K562 (cell line): Measurements from ENCODE around the gene SSH3. TPM values are rescaled to one million over a fixed set of nuclear protein-coding genes. Genes with fewer than 3 reads are reported as not detected.

Experiments
- ATAC-seq: fragments of 200-7000 bp; cut with Tn5 transposase; 3 replicates; pipeline ENCODE4 v1.9.1; 2020; ENCODE audit warnings: moderate library complexity
- BruUV-seq: library from RNA; stranded (reverse); fragments of 400-500 nt; replicated peaks from 2 replicates; lab custom pipeline; 2021; lab: Mats Ljungman, UMichigan
- CTCF ChIA-PET: fragments of 300-600 bp; formaldehyde crosslinking; extraction: SDS; loops from one replicate; lab custom pipeline; 2021; ENCODE audit warnings: low intra/inter-chr PET ratio; lab: Yijun Ruan, JAX
- POLR2A ChIA-PET: fragments of 300-600, 350-650 bp; sonication (Branson Sonifier 250); formaldehyde crosslinking; extraction: SDS; loops from one replicate; lab custom pipeline; 2021; ENCODE audit warnings: antibody characterized with exemption, inconsistent platforms; lab: Yijun Ruan, JAX
- DNase-seq, 4 experiments: peaks; one replicate each; pipeline versions ENCODE4 v3.0.0 to v3.0.0-alpha.2; 2011 to 2018; ENCODE audit warnings: low spot score in 3 of 4, mixed read lengths in 3 of 4; ENCODE audit errors: extremely low read depth in 1 of 4
- FAIRE-seq: peaks from 2 replicates; lab custom pipeline; 2011; peaks lifted over from hg19 to GRCh38; lab: Jason Lieb, UNC
- H2AFZ ChIP-seq: 2 replicates; pipeline ENCODE4 v1.6.0; 2011; ENCODE audit warnings: low read depth, low read length, control low read depth, inconsistent platforms
- H3K27ac ChIP-seq: fragments of 200-600 bp; 3 replicates; pipeline ENCODE4 v1.8.0; 2011; ENCODE audit warnings: low read depth, mild to moderate bottlenecking, control low read depth, inconsistent platforms, low read length, moderate library complexity, mixed read lengths; ENCODE audit errors: extremely low read depth
- H3K27me3 ChIP-seq, 2 experiments: fragments of 300-600 bp in 1 of 2; 2 replicates in 1 of 2; 3 replicates in 1 of 2; pipeline versions ENCODE4 v1.6.0 to v1.8.0; 2011; ENCODE audit warnings: inconsistent platforms in 2 of 2, low read length in 2 of 2, mild to moderate bottlenecking in 1 of 2, mixed read lengths in 1 of 2, moderate library complexity in 1 of 2; ENCODE audit not compliant: control insufficient read depth in 2 of 2, insufficient read depth in 2 of 2
- H3K36me3 ChIP-seq: fragments of 300-600 bp; 3 replicates; pipeline ENCODE4 v1.8.0; 2011; ENCODE audit warnings: mild to moderate bottlenecking, low read length, inconsistent platforms; ENCODE audit not compliant: control insufficient read depth, insufficient read depth
- H3K4me1 ChIP-seq, 2 experiments: fragments of 200-600 bp in 1 of 2; replicated peaks in 1 of 2; 2 replicates in 1 of 2; 3 replicates in 1 of 2; pipeline versions ENCODE4 v1.5.1 to v1.8.0; 2011; ENCODE audit warnings: inconsistent platforms in 2 of 2, low read length in 2 of 2, mild to moderate bottlenecking in 1 of 2, mixed read lengths in 1 of 2, moderate library complexity in 1 of 2; ENCODE audit not compliant: control insufficient read depth in 2 of 2, insufficient read depth in 2 of 2
- H3K4me2 ChIP-seq: 2 replicates; pipeline ENCODE4 v1.6.1; 2011; ENCODE audit warnings: low read length, control low read depth, inconsistent platforms, mixed read lengths; ENCODE audit not compliant: insufficient read depth
- H3K4me3 ChIP-seq: fragments of 200-600 bp; sonication (generic), shearing (Covaris generic); 2 replicates; pipeline ENCODE4 v1.5.1; 2016; ENCODE audit warnings: control low read depth, inconsistent platforms
- H3K79me2 ChIP-seq: fragments of 200-600 bp; 3 replicates; pipeline ENCODE4 v1.8.0; 2011; ENCODE audit warnings: low read length, inconsistent platforms; ENCODE audit not compliant: control insufficient read depth, insufficient read depth
- H3K9ac ChIP-seq, 2 experiments: 2 replicates each; pipeline versions ENCODE4 v1.6.0 to v1.6.1; 2011; ENCODE audit warnings: low read depth in 2 of 2, low read length in 2 of 2, control low read depth in 1 of 2, inconsistent platforms in 1 of 2, mild to moderate bottlenecking in 1 of 2, mixed read lengths in 1 of 2; ENCODE audit not compliant: insufficient read depth in 1 of 2
- H3K9me1 ChIP-seq: one replicate; pipeline ENCODE4 v1.6.0; 2011; ENCODE audit warnings: inconsistent platforms, mild to moderate bottlenecking, low read length, moderate library complexity; ENCODE audit not compliant: control insufficient read depth, insufficient read depth
- H3K9me3 ChIP-seq: replicated peaks from 2 replicates; pipeline ENCODE4 v1.5.1; 2011; ENCODE audit warnings: low read depth, low read length, inconsistent platforms; ENCODE audit not compliant: control insufficient read depth, insufficient read depth
- H4K20me1 ChIP-seq: replicated peaks from 2 replicates; pipeline ENCODE4 v1.6.1; 2011; ENCODE audit warnings: low read length, inconsistent platforms, mixed read lengths; ENCODE audit not compliant: control insufficient read depth, insufficient read depth
- WGBS: fragments of 100-300 bp; shearing (Covaris generic); methylation state at CpG from one replicate; pipeline ENCODE4 v1.1.6; 2016; ENCODE audit warnings: low coverage, mixed read lengths; ENCODE audit not compliant: insufficient coverage; ENCODE audit errors: missing lambda C conversion rate; 5-methylcytosine and 5-hydroxymethylcytosine counted together
- in situ Hi-C: fragments of 300-500 bp; cut with MboI; formaldehyde crosslinking; loops from 4 replicates; pipeline ENCODE4 v1.15.0; 2018; ENCODE audit warnings: inconsistent platforms, mixed read lengths
- intact Hi-C: fragments of 100-400 bp; cut with micrococcal nuclease; formaldehyde crosslinking; loops from 2 replicates; pipeline ENCODE4 v1.14.2; 2022
- polyA plus RNA-seq, 8 experiments: library from polyadenylated mRNA; depleted of rRNA in 4 of 8; stranded (reverse) in 5 of 8; unstranded in 3 of 8; fragments of >200 nt; fragmentation: Nextera tagmentation in 2 of 8; fragmentation: Illumina TruSeq in 1 of 8; extraction: Ambion mirVana in 2 of 8; extraction: Trizol in 1 of 8; gene quantifications; 2 replicates each; pipeline versions ENCODE4 v1.2.1 to v1.2.3, GENCODE V29; 2011 to 2014; ENCODE audit warnings: inconsistent platforms in 1 of 8, missing spikeins in 1 of 8
- total RNA-seq, 7 experiments: library from RNA; depleted of rRNA in 6 of 7; stranded (reverse); fragments of >200 nt in 6 of 7; fragmentation: Illumina TruSeq in 2 of 7; extraction: Trizol in 2 of 7; gene quantifications; 2 replicates each; pipeline versions ENCODE4 v1.2.1 to v1.2.3, GENCODE V29; 2011 to 2021; ENCODE audit warnings: low replicate concordance in 1 of 7
- TF ChIP-seq, protein P1 (sequence below): fragments of 450-650 bp; IDR thresholded peaks from 2 replicates; pipeline ENCODE4 v1.6.1; 2016; ENCODE audit warnings: antibody characterized with exemption
- TF ChIP-seq, protein P2 (sequence below): fragments of 450-650 bp; formaldehyde crosslinking; IDR thresholded peaks from 2 replicates; pipeline ENCODE4 v1.4.0; 2022; ENCODE audit warnings: missing genetic modification characterization
- TF ChIP-seq, protein P3 (sequence below): sonication (generic); formaldehyde crosslinking; IDR thresholded peaks from 2 replicates; pipeline ENCODE4 v1.5.0; 2020; ENCODE audit warnings: missing genetic modification reagents
- TF ChIP-seq, protein P4 (sequence below): sonication (generic); formaldehyde crosslinking; IDR thresholded peaks from 2 replicates; pipeline ENCODE4 v1.8.1; 2023; ENCODE audit warnings: missing genetic modification reagents, mild to moderate bottlenecking, borderline replicate concordance
- TF ChIP-seq, protein P5 (sequence below): IDR thresholded peaks from 3 replicates; pipeline ENCODE4 v1.6.1; 2011; ENCODE audit warnings: borderline replicate concordance, mild to moderate bottlenecking, moderate library complexity; ENCODE audit not compliant: insufficient read length; ENCODE audit errors: extremely low read depth

The SSH3 gene
- total and polyA plus RNA-seq, 9 of the 15 experiments (the other 6 are each of a cell fraction or from before 2014, with no cell fraction given): 0.07 to 1.0 (median 0.24) TPM; not detected in 3

DNA sequence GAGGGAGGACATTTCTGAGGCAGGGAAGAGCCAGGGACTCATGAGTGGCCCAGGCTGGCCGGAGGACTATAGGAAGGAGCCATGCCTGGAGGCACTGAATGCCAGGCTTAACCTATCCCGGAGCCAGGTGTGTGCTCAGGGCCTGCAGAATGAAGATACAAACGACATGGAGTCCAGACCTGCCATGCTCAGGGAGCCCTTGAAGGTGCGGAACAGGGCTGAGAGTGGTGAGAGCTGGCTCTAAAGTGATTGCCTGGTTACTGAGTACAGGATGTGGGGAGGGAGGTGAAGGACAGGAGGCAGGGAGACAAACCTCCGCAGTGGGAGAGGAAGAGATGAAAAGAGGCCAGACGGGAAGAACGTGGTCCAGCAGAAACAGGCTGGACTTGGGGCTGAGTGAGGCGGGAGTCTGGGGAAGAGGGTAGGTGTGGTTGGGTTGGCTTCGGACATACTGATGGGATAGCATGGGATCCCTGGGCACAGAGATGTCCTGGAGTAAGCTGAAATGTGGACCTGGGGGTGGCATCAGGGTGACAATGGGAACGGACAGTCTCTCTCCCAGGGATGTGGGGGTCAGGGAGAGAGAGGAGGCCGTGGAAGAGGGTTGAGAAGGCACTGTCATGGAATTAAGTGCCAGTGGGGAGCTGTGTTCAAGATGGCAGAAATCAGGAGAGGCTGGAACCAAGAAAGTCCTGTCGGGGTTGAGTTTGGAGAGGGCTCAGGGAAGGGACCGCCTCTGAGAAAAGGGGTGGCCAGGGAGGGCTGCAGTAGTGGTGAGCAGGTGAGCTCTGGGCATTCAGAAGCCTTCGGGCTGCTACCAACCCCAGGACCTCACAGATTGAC lies 15.8 kb upstream of the SSH3 start (continued):
- TF ChIP-seq, protein P1, sequence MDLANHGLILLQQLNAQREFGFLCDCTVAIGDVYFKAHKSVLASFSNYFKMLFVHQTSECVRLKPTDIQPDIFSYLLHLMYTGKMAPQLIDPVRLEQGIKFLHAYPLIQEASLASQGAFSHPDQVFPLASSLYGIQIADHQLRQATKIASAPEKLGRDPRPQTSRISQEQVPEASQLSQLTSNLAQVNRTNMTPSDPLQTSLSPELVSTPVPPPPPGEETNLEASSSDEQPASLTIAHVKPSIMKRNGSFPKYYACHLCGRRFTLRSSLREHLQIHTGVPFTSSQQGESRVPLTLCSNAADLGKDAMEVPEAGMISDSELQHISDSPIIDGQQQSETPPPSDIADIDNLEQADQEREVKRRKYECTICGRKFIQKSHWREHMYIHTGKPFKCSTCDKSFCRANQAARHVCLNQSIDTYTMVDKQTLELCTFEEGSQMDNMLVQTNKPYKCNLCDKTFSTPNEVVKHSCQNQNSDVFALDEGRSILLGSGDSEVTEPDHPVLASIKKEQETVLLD: 0 out of 2 replicates have a peak, but pooled peaks have one; percentile 5
- TF ChIP-seq, protein P2, sequence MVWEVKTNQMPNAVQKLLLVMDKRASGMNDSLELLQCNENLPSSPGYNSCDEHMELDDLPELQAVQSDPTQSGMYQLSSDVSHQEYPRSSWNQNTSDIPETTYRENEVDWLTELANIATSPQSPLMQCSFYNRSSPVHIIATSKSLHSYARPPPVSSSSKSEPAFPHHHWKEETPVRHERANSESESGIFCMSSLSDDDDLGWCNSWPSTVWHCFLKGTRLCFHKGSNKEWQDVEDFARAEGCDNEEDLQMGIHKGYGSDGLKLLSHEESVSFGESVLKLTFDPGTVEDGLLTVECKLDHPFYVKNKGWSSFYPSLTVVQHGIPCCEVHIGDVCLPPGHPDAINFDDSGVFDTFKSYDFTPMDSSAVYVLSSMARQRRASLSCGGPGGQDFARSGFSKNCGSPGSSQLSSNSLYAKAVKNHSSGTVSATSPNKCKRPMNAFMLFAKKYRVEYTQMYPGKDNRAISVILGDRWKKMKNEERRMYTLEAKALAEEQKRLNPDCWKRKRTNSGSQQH (CRISPR knock-in tag): peak; percentile 89
- TF ChIP-seq, all 486 proteins: peak for 14

DNA sequence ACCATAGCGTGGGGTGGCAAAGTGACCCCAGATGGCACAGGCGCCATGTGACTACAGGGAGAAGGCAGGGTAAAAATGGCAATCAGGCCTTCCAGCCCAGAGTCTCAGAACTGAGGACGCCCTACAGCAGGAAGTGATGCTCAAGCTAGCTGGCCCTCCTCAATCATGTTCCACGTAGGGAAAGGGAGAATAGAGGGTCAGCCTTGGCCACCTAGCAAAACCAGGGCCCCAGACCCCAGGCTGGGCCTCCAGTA lies 15.2 kb upstream of the SSH3 start:
- TSS peak; percentile 89 for BruUV-seq
- peak overlapping the region; percentile 86 to 95 for H3K9ac ChIP-seq
- no peak for ATAC-seq
- POLR2A ChIA-PET: interaction anchor here (0.7 to 3.4 kb wide), 4 partner anchors 9 to 120 kb away, joined by 3 to 29 read pairs (median 8); no protein-coding TSS in a partner anchor
- peak overlapping the region; percentile 87 for H2AFZ ChIP-seq
- peaks cover 15 to 57% of the 10 kb centered on the region in 2 experiments for H3K4me1 ChIP-seq
- H3K9me3 ChIP-seq: no peaks in the 10 kb centered on the region
- H3K4me2 ChIP-seq: peak overlapping the region; percentile 91
- 22% methylated on average over 4 of the region's 4 CpGs for whole genome bisulfite sequencing
- intact Hi-C loops (loop anchor here (1.0 to 2.0 kb wide), 3 partner anchors 11 to 29 kb away; partner anchors contain the start of gene GRK2), in situ Hi-C loops (no loop called here)
- CTCF ChIA-PET: interaction anchor here (0.6 kb wide), 2 partner anchors 21 to 69 kb away, joined by 3 to 5 read pairs; no protein-coding TSS in a partner anchor
- H3K27me3 ChIP-seq: no peaks in the 10 kb centered on the region
- H4K20me1 ChIP-seq: no peaks in the 10 kb centered on the region
- H3K36me3 ChIP-seq: peaks cover 76% of the 10 kb centered on the region; the same call in 2 of the 3 replicates
- no peaks in the 10 kb centered on the region for H3K9me1 ChIP-seq
- peak overlapping the region; percentile 93 for H3K27ac ChIP-seq
- peaks cover 15% of the 10 kb centered on the region for H3K79me2 ChIP-seq
- H3K4me3 ChIP-seq: peak overlapping the region; percentile 71
- no peak for DNase-seq
- no peak for FAIRE-seq
- TF ChIP-seq, protein P3, sequence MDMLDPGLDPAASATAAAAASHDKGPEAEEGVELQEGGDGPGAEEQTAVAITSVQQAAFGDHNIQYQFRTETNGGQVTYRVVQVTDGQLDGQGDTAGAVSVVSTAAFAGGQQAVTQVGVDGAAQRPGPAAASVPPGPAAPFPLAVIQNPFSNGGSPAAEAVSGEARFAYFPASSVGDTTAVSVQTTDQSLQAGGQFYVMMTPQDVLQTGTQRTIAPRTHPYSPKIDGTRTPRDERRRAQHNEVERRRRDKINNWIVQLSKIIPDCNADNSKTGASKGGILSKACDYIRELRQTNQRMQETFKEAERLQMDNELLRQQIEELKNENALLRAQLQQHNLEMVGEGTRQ (CRISPR knock-in tag): peak; percentile 42; the same call in 1 of the 2 replicates
- TF ChIP-seq, protein P4, sequence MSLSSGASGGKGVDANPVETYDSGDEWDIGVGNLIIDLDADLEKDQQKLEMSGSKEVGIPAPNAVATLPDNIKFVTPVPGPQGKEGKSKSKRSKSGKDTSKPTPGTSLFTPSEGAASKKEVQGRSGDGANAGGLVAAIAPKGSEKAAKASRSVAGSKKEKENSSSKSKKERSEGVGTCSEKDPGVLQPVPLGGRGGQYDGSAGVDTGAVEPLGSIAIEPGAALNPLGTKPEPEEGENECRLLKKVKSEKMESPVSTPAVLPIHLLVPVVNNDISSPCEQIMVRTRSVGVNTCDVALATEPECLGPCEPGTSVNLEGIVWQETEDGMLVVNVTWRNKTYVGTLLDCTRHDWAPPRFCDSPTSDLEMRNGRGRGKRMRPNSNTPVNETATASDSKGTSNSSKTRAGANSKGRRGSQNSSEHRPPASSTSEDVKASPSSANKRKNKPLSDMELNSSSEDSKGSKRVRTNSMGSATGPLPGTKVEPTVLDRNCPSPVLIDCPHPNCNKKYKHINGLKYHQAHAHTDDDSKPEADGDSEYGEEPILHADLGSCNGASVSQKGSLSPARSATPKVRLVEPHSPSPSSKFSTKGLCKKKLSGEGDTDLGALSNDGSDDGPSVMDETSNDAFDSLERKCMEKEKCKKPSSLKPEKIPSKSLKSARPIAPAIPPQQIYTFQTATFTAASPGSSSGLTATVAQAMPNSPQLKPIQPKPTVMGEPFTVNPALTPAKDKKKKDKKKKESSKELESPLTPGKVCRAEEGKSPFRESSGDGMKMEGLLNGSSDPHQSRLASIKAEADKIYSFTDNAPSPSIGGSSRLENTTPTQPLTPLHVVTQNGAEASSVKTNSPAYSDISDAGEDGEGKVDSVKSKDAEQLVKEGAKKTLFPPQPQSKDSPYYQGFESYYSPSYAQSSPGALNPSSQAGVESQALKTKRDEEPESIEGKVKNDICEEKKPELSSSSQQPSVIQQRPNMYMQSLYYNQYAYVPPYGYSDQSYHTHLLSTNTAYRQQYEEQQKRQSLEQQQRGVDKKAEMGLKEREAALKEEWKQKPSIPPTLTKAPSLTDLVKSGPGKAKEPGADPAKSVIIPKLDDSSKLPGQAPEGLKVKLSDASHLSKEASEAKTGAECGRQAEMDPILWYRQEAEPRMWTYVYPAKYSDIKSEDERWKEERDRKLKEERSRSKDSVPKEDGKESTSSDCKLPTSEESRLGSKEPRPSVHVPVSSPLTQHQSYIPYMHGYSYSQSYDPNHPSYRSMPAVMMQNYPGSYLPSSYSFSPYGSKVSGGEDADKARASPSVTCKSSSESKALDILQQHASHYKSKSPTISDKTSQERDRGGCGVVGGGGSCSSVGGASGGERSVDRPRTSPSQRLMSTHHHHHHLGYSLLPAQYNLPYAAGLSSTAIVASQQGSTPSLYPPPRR (CRISPR knock-in tag): no peak
- TF ChIP-seq, protein P5, sequence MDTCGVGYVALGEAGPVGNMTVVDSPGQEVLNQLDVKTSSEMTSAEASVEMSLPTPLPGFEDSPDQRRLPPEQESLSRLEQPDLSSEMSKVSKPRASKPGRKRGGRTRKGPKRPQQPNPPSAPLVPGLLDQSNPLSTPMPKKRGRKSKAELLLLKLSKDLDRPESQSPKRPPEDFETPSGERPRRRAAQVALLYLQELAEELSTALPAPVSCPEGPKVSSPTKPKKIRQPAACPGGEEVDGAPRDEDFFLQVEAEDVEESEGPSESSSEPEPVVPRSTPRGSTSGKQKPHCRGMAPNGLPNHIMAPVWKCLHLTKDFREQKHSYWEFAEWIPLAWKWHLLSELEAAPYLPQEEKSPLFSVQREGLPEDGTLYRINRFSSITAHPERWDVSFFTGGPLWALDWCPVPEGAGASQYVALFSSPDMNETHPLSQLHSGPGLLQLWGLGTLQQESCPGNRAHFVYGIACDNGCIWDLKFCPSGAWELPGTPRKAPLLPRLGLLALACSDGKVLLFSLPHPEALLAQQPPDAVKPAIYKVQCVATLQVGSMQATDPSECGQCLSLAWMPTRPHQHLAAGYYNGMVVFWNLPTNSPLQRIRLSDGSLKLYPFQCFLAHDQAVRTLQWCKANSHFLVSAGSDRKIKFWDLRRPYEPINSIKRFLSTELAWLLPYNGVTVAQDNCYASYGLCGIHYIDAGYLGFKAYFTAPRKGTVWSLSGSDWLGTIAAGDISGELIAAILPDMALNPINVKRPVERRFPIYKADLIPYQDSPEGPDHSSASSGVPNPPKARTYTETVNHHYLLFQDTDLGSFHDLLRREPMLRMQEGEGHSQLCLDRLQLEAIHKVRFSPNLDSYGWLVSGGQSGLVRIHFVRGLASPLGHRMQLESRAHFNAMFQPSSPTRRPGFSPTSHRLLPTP: no peak
